Mucosa of descending colon (tissue), 3 donors: ENCODE data around the gene TNFSF11. TPM values are rescaled to one million over a fixed set of nuclear protein-coding genes. Genes with fewer than 3 reads are reported as not detected.
"Not testable (repeated sequence)": the region's sequence is repeated elsewhere in the genome, so short reads cannot be mapped to it uniquely, and the experiment has no call there.

ENCODE experiments used
- ATAC-seq: fragments of 200-7000 bp; cut with Tn5 transposase; one replicate; pipeline ENCODE4 v1.9.1; 2020; ENCODE audit warnings: mild to moderate bottlenecking, moderate library complexity
- DNase-seq, 3 donors: peaks; one replicate each; pipeline ENCODE4 v3.0.0-alpha.2; 2020
- H3K36me3 ChIP-seq: fragments of 200-600 bp; one replicate; pipeline ENCODE4 v1.8.0; 2021; ENCODE audit warnings: low read depth, mild to moderate bottlenecking
- H3K4me1 ChIP-seq: fragments of 200-600 bp; one replicate; pipeline ENCODE4 v1.8.0; 2021; ENCODE audit warnings: low read depth, mild to moderate bottlenecking
- H3K4me3 ChIP-seq: fragments of 200-600 bp; one replicate; pipeline ENCODE4 v1.8.0; 2021; ENCODE audit warnings: mild to moderate bottlenecking
- H3K9me3 ChIP-seq: fragments of 200-600 bp; one replicate; pipeline ENCODE4 v1.8.0; 2021; ENCODE audit warnings: mild to moderate bottlenecking
- intact Hi-C, 2 donors: fragments of 100-400 bp; cut with DNase I in 1 of 2; cut with micrococcal nuclease in 1 of 2; formaldehyde crosslinking; loops; one replicate each; pipeline versions ENCODE4 v1.11.0 to v1.11.1; 2022; cut with DNase I, micrococcal nuclease
- total RNA-seq, 3 donors: library from RNA; stranded (reverse); fragmentation: NEBNext Ultra II Directional in 2 of 3; extraction: Animal tissue kit (Norgen Biotek cat#: 25700) in 2 of 3; gene quantifications; one replicate each; pipeline versions ENCODE4 v1.2.1 to v1.2.4, GENCODE V29; 2021 to 2023
- TF ChIP-seq, protein P1 (sequence below): fragments of 200-600 bp; IDR thresholded peaks from one replicate; pipeline ENCODE4 v1.8.0; 2022; ENCODE audit warnings: antibody characterized with exemption, mild to moderate bottlenecking
- donor health status: DM: no; HTN: no; CAD: no; lungs with moderate emphysema.
- donor health status: DM: no; HTN: no; CAD: no.
- donor health status: DM: no; HTN: yes; CAD: no.

The TNFSF11 gene
- total RNA-seq, 3 donors from 2014 or later, result 0.13 to 0.89 (median 0.38) TPM

- intact Hi-C loops, result no loop called here
- ATAC-seq, result no peak
Measured at GRCh38 chr13:42549552-42549936, 24.4 kb upstream of the TNFSF11 start.

GRCh38 chr13:42551611-42552010 lies 22.3 kb upstream of the TNFSF11 start:
- no peaks in the 10 kb centered on the region for H3K9me3 ChIP-seq
- peaks cover 3% of the 10 kb centered on the region for H3K4me1 ChIP-seq
- TF ChIP-seq, protein P1, sequence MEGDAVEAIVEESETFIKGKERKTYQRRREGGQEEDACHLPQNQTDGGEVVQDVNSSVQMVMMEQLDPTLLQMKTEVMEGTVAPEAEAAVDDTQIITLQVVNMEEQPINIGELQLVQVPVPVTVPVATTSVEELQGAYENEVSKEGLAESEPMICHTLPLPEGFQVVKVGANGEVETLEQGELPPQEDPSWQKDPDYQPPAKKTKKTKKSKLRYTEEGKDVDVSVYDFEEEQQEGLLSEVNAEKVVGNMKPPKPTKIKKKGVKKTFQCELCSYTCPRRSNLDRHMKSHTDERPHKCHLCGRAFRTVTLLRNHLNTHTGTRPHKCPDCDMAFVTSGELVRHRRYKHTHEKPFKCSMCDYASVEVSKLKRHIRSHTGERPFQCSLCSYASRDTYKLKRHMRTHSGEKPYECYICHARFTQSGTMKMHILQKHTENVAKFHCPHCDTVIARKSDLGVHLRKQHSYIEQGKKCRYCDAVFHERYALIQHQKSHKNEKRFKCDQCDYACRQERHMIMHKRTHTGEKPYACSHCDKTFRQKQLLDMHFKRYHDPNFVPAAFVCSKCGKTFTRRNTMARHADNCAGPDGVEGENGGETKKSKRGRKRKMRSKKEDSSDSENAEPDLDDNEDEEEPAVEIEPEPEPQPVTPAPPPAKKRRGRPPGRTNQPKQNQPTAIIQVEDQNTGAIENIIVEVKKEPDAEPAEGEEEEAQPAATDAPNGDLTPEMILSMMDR, result no peak
- intact Hi-C loops, result no loop called here
- ATAC-seq, result no peak
- H3K4me3 ChIP-seq, result no peak overlapping the region
- H3K36me3 ChIP-seq, result no peaks in the 10 kb centered on the region
- DNase-seq, result no peak

More at GRCh38 chr13:42549552-42549936, 24.4 kb upstream of the TNFSF11 start:
- H3K4me1 ChIP-seq, result peaks cover 3% of the 10 kb centered on the region
- no peak overlapping the region for H3K4me3 ChIP-seq
- no peak for DNase-seq
- TF ChIP-seq, protein P1, result no peak
- no peaks in the 10 kb centered on the region for H3K36me3 ChIP-seq
- H3K9me3 ChIP-seq, result no peaks in the 10 kb centered on the region

- peak; percentile 92 for ATAC-seq
Measured at GRCh38 chr13:42553098-42554046, 20.6 kb upstream of the TNFSF11 start.

GRCh38 chr13:42559057-42559456 lies 14.9 kb upstream of the TNFSF11 start:
- TF ChIP-seq, protein P1, result no peak
- H3K36me3 ChIP-seq, result no peaks in the 10 kb centered on the region
- DNase-seq, result no peak
- H3K9me3 ChIP-seq, result peaks cover 8% of the 10 kb centered on the region
- peaks cover under 1% of the 10 kb centered on the region for H3K4me1 ChIP-seq
- no peak for ATAC-seq
- no peak overlapping the region for H3K4me3 ChIP-seq
- intact Hi-C loops, result no loop called here

More at GRCh38 chr13:42553098-42554046, 20.6 kb upstream of the TNFSF11 start:
- intact Hi-C loops, result no loop called here
- H3K9me3 ChIP-seq, result no peaks in the 10 kb centered on the region
- no peaks in the 10 kb centered on the region for H3K36me3 ChIP-seq
- peaks cover 3% of the 10 kb centered on the region for H3K4me1 ChIP-seq
- no peak overlapping the region for H3K4me3 ChIP-seq
- DNase-seq, result peak in 1 of 3 donors; percentile 39
- TF ChIP-seq, protein P1, result no peak

DNA sequence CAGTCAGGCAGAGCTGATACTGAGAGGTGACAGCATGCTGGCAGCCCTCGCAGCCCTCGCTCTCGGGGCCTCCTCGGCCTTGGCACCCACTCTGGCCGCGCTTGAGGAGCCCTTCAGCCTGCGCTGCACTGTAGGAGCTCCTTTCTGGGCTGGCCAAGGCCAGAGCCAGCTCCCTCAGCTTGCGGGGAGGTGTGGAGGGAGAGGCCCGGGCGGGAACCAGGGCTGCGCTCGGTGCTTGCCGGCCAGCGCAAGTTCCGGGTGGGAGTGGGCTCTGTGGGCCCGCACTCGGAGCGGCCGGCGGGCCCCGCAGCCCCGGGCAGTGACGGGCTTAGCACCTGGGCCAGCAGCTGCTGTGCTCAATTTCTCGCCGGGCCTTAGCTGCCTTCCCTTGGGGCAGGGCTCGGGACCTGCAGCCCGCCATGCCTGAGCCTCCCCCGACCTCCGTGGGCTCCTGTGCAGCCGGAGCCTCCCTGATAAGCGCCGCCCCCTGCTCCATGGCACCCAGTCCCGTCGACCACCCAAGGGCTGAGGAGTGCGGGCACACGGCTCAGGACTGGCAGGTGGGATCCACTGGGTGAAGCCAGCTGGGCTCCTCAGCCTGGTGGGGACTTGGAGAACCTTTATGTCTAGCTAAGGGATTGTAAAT lies 14.3 kb upstream of the TNFSF11 start:
- H3K4me1 ChIP-seq, H3K9me3 ChIP-seq, H3K36me3 ChIP-seq, ATAC-seq, H3K4me3 ChIP-seq, intact Hi-C loops: not testable (repeated sequence)
- DNase-seq, result peak in 1 of 3 donors; percentile 40

- H3K36me3 ChIP-seq, DNase-seq, ATAC-seq, intact Hi-C loops, H3K9me3 ChIP-seq, H3K4me1 ChIP-seq, H3K4me3 ChIP-seq: not testable (repeated sequence)
Measured at GRCh38 chr13:42560320-42560719, 13.6 kb upstream of the TNFSF11 start.
